H1 (cell line): ENCODE results near the gene AKAP7. TPM values are rescaled to one million over a fixed set of nuclear protein-coding genes. Genes with fewer than 3 reads are reported as not detected.

Source experiments
- CTCF ChIA-PET: fragments of 300-600 bp; sonication (Branson Sonifier 250); formaldehyde crosslinking; loops from one replicate; lab custom pipeline; 2021; ENCODE audit not compliant: partially characterized antibody; lab: Charles Lee
- POLR2A ChIA-PET: fragments of 300-600 bp; sonication (Branson Sonifier 250); formaldehyde crosslinking; loops from one replicate; lab custom pipeline; 2021; ENCODE audit warnings: inconsistent platforms; ENCODE audit not compliant: partially characterized antibody; lab: Charles Lee
- DNase-seq, 2 experiments: peaks; one replicate each; pipeline versions ENCODE4 v3.0.0 to v3.0.0-alpha.2; 2010 to 2022; ENCODE audit warnings: low spot score in 2 of 2, low read depth in 1 of 2, mixed read lengths in 1 of 2
- FAIRE-seq: peaks from 2 replicates; lab custom pipeline; 2011; peaks lifted over from hg19 to GRCh38; lab: Jason Lieb, UNC
- H2AFZ ChIP-seq: 2 replicates; pipeline ENCODE4 v1.8.1; 2012; ENCODE audit warnings: low read length, inconsistent platforms
- H2AK5ac ChIP-seq: 2 replicates; pipeline ENCODE4 v1.6.1; 2013; ENCODE audit warnings: low read depth, low read length
- H2BK120ac ChIP-seq: replicated peaks from 2 replicates; pipeline ENCODE3; 2013; ENCODE audit warnings: low read depth, low read length, inconsistent platforms
- H2BK12ac ChIP-seq: 2 replicates; pipeline ENCODE4 v1.6.1; 2013; ENCODE audit warnings: low read depth, low read length
- H2BK15ac ChIP-seq: 2 replicates; pipeline ENCODE4 v1.6.1; 2013; ENCODE audit warnings: low read length
- H2BK20ac ChIP-seq: 2 replicates; pipeline ENCODE4 v1.6.1; 2013; ENCODE audit warnings: low read length
- H2BK5ac ChIP-seq: 2 replicates; pipeline ENCODE4 v1.6.1; 2013; ENCODE audit warnings: low read depth, low read length
- H3K14ac ChIP-seq: 2 replicates; pipeline ENCODE4 v1.6.1; 2013; ENCODE audit warnings: inconsistent platforms; ENCODE audit not compliant: insufficient read length
- H3K18ac ChIP-seq: 2 replicates; pipeline ENCODE4 v1.6.1; 2013; ENCODE audit warnings: low read length; ENCODE audit errors: extremely low read depth
- H3K23ac ChIP-seq: 2 replicates; pipeline ENCODE4 v1.6.1; 2013; ENCODE audit warnings: inconsistent platforms; ENCODE audit not compliant: insufficient read length
- H3K23me2 ChIP-seq: 2 replicates; pipeline ENCODE4 v1.6.1; 2013; ENCODE audit warnings: low read depth, low read length
- H3K27ac ChIP-seq: 2 replicates; pipeline ENCODE4 v1.6.1; 2011; ENCODE audit warnings: low read depth, low read length, inconsistent platforms
- H3K27me3 ChIP-seq, 4 experiments: replicated peaks in 1 of 4; 1 replicate in 1 of 4; 2 replicates in 3 of 4; pipeline versions ENCODE4 v1.6.1 to v1.8.1; 2011 to 2013; ENCODE audit warnings: low read length in 3 of 4, mild to moderate bottlenecking in 3 of 4, inconsistent platforms in 2 of 4, mixed read lengths in 2 of 4, moderate library complexity in 1 of 4; ENCODE audit not compliant: control insufficient read depth in 3 of 4, insufficient read depth in 3 of 4; ENCODE audit errors: extremely low read depth in 1 of 4
- H3K36me3 ChIP-seq, 4 experiments: 2 replicates each; pipeline versions ENCODE4 v1.6.1 to v1.8.1; 2011 to 2013; ENCODE audit warnings: mild to moderate bottlenecking in 4 of 4, low read length in 3 of 4, moderate library complexity in 2 of 4, control low read depth in 1 of 4, inconsistent platforms in 1 of 4; ENCODE audit not compliant: insufficient read depth in 4 of 4, control insufficient read depth in 2 of 4
- H3K4ac ChIP-seq: replicated peaks from 2 replicates; pipeline ENCODE3; 2013; ENCODE audit warnings: low read length, low read depth, mixed read lengths, inconsistent platforms; ENCODE audit not compliant: insufficient read length
- H3K4me1 ChIP-seq, 4 experiments: replicated peaks in 1 of 4; 1 replicate in 1 of 4; 2 replicates in 3 of 4; pipeline versions ENCODE4 v1.6.1 to v1.8.1; 2011 to 2013; ENCODE audit warnings: low read length in 3 of 4, inconsistent platforms in 2 of 4, mixed read lengths in 1 of 4; ENCODE audit not compliant: insufficient read depth in 4 of 4, control insufficient read depth in 3 of 4
- H3K4me2 ChIP-seq, 2 experiments: 2 replicates each; pipeline versions ENCODE4 v1.6.1 to v1.8.1; 2011 to 2013; ENCODE audit warnings: low read depth in 2 of 2, low read length in 2 of 2, control low read depth in 1 of 2, inconsistent platforms in 1 of 2, mild to moderate bottlenecking in 1 of 2; ENCODE audit not compliant: insufficient read depth in 1 of 2
- H3K4me3 ChIP-seq, 4 experiments: fragments of 200-600, 300-600 bp in 1 of 4; sonication (generic), shearing (Covaris generic), sonication (Bioruptor Twin) in 1 of 4; 2 replicates each; pipeline versions ENCODE4 v1.5.1 to v1.8.1; 2011 to 2016; ENCODE audit warnings: low read length in 4 of 4, low read depth in 3 of 4, control low read depth in 2 of 4, inconsistent platforms in 2 of 4, mild to moderate bottlenecking in 2 of 4, mixed read lengths in 1 of 4, moderate library complexity in 1 of 4; ENCODE audit not compliant: insufficient read depth in 2 of 4; ENCODE audit errors: extremely low read depth in 1 of 4
- H3K56ac ChIP-seq: replicated peaks from 2 replicates; pipeline ENCODE3; 2013; ENCODE audit warnings: low read depth, mild to moderate bottlenecking, mixed read lengths, low read length, inconsistent platforms; ENCODE audit not compliant: insufficient read length
- H3K79me1 ChIP-seq: 2 replicates; pipeline ENCODE4 v1.6.1; 2013; ENCODE audit warnings: low read depth, low read length, control low read depth
- H3K79me2 ChIP-seq, 2 experiments: 2 replicates each; pipeline versions ENCODE4 v1.6.1 to v1.8.1; 2012 to 2013; ENCODE audit warnings: low read length in 2 of 2, mild to moderate bottlenecking in 2 of 2, inconsistent platforms in 1 of 2; ENCODE audit not compliant: insufficient read depth in 2 of 2, control insufficient read depth in 1 of 2
- H3K9ac ChIP-seq, 4 experiments: replicated peaks in 1 of 4; 1 replicate in 1 of 4; 2 replicates in 3 of 4; pipeline versions ENCODE4 v1.6.1 to v1.8.1; 2011 to 2013; ENCODE audit warnings: low read depth in 3 of 4, low read length in 3 of 4, control low read depth in 2 of 4, mild to moderate bottlenecking in 2 of 4, moderate library complexity in 2 of 4, inconsistent platforms in 1 of 4; ENCODE audit errors: extremely low read depth in 1 of 4
- H3K9me3 ChIP-seq, 2 experiments: 2 replicates each; pipeline versions ENCODE4 v1.6.1 to v1.8.1; 2012 to 2013; ENCODE audit warnings: mild to moderate bottlenecking in 2 of 2, moderate library complexity in 2 of 2, control low read depth in 1 of 2, inconsistent platforms in 1 of 2, low read depth in 1 of 2, low read length in 1 of 2, mixed read lengths in 1 of 2; ENCODE audit not compliant: insufficient read depth in 2 of 2
- H4K20me1 ChIP-seq, 2 experiments: replicated peaks in 1 of 2; 2 replicates each; pipeline versions ENCODE3 to v1.8.1; 2011 to 2013; ENCODE audit warnings: inconsistent platforms in 2 of 2, low read length in 2 of 2, mild to moderate bottlenecking in 1 of 2; ENCODE audit not compliant: insufficient read depth in 2 of 2, control insufficient read depth in 1 of 2
- H4K5ac ChIP-seq: 2 replicates; pipeline ENCODE4 v1.6.1; 2013; ENCODE audit warnings: low read length, low read depth, mixed read lengths, inconsistent platforms; ENCODE audit not compliant: insufficient read length
- H4K8ac ChIP-seq: 2 replicates; pipeline ENCODE4 v1.8.0; 2013; ENCODE audit warnings: mild to moderate bottlenecking, moderate library complexity, low read length, inconsistent platforms; ENCODE audit not compliant: insufficient read depth; ENCODE audit errors: extremely low read depth
- H4K91ac ChIP-seq: replicated peaks from 2 replicates; pipeline ENCODE3; 2013; ENCODE audit warnings: low read length, mixed read lengths, inconsistent platforms; ENCODE audit not compliant: insufficient read length
- EP300 ChIP-seq, 2 experiments: IDR thresholded peaks; 1 replicate in 1 of 2; 2 replicates in 1 of 2; pipeline ENCODE4 v1.6.1; 2011 to 2012; ENCODE audit warnings: low read depth in 2 of 2, low read length in 2 of 2, mild to moderate bottlenecking in 2 of 2, borderline replicate concordance in 1 of 2, inconsistent platforms in 1 of 2, moderate library complexity in 1 of 2
- KDM5A ChIP-seq: fragments of 200-600 bp; IDR thresholded peaks from 2 replicates; pipeline ENCODE4 v1.7.1; 2012; ENCODE audit warnings: mild to moderate bottlenecking, low read length, inconsistent platforms, mixed read lengths
- POLR2A ChIP-seq, 2 experiments: IDR thresholded peaks; 1 replicate in 1 of 2; 2 replicates in 1 of 2; pipeline ENCODE4 v1.6.1; 2011; ENCODE audit warnings: low read depth in 2 of 2, low read length in 2 of 2, mild to moderate bottlenecking in 2 of 2; ENCODE audit errors: control extremely low read depth in 1 of 2
- RFX5 ChIP-seq: IDR thresholded peaks from 2 replicates; pipeline ENCODE4 v1.6.1; 2011; ENCODE audit warnings: low read depth, low read length, improper control_type of control experiment, borderline replicate concordance
- SP1 ChIP-seq: IDR thresholded peaks from 2 replicates; pipeline ENCODE4 v1.6.1; 2011; ENCODE audit warnings: low read depth, low read length
- YY1 ChIP-seq: IDR thresholded peaks from 2 replicates; pipeline ENCODE4 v1.6.1; 2011; ENCODE audit warnings: low read depth, mild to moderate bottlenecking, low read length
- WGBS, 2 experiments: shearing (Covaris generic) in 1 of 2; methylation state at CpG; one replicate each; pipeline versions ENCODE4 v1.1.6 to v1.1.7; 2013 to 2015; ENCODE audit warnings: low lambda C conversion rate in 2 of 2, mixed read lengths in 2 of 2, inconsistent platforms in 1 of 2, low coverage in 1 of 2, missing lambda C conversion rate in 1 of 2; ENCODE audit not compliant: insufficient replicate concordance in 2 of 2, insufficient coverage in 1 of 2, insufficient read length in 1 of 2; ENCODE audit errors: extremely low coverage in 1 of 2, missing lambda C conversion rate in 1 of 2; 5-methylcytosine and 5-hydroxymethylcytosine counted together
- polyA plus RNA-seq, 7 experiments: library from polyadenylated mRNA; depleted of rRNA in 3 of 7; stranded (reverse) in 5 of 7; unstranded in 2 of 7; fragments of >200 nt in 5 of 7; fragments of 200-250 nt in 2 of 7; gene quantifications; 1 replicate in 5 of 7; 2 replicates in 1 of 7; 4 replicates in 1 of 7; pipeline versions ENCODE4 v1.2.1 to v1.2.3, GENCODE V29; 2011 to 2013; ENCODE audit warnings: missing spikeins in 2 of 7, mixed read lengths in 2 of 7
- total RNA-seq: library from RNA; stranded (reverse); fragmentation: NEBNext Ultra II Directional; extraction: Animal tissue kit (Norgen Biotek cat#: 25700); gene quantifications from 2 replicates; pipeline ENCODE4 v1.2.1, GENCODE V29; 2021
- TF ChIP-seq, protein P1 (sequence below): IDR thresholded peaks from 2 replicates; pipeline ENCODE4 v1.6.1; 2011; ENCODE audit warnings: low read length, improper control_type of control experiment
- TF ChIP-seq, protein P2 (sequence below): IDR thresholded peaks from 2 replicates; pipeline ENCODE4 v1.6.1; 2011; ENCODE audit warnings: low read depth, mild to moderate bottlenecking, low read length; ENCODE audit not compliant: insufficient read depth

The AKAP7 gene
- total and polyA plus RNA-seq, 2 of the 8 experiments (the other 6 are each of a cell fraction or from before 2014, with no cell fraction given), result 4.7 to 16.9 TPM

DNA sequence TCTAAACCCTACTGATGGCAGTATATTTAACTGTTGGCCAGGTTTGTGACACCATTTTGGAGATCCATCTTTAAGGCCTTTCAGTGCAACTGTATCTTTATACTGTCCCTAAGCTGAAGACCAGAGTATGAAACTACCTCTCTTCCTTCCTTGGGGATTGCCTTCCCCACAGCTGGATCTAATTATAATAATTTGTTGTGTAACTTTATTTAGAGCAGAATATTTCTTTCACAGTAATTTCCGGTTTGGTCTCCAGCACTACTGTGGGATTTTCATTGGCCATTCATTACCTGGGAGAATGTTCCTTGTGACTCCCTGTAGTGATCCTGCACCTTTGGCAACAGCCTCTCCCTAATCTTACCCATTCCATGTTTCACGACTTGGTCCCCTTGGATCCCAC, 75.2 kb downstream of the AKAP7 start:
- no peaks in the 10 kb centered on the region for H4K20me1 ChIP-seq
- H3K23me2 ChIP-seq, result no peaks in the 10 kb centered on the region
- H4K91ac ChIP-seq, result no peak overlapping the region
- CTCF ChIA-PET, result no interaction called here
- H3K79me1 ChIP-seq, result no peaks in the 10 kb centered on the region
- no peak overlapping the region for H3K4me2 ChIP-seq
- POLR2A ChIA-PET, result no interaction called here
- no peaks in the 10 kb centered on the region for H3K27me3 ChIP-seq
- H3K18ac ChIP-seq, result no peak overlapping the region
- H3K4ac ChIP-seq, result no peak overlapping the region
- no peak overlapping the region for H2BK20ac ChIP-seq
- TF ChIP-seq SP1 (no peak), POLR2A (IDR thresholded peaks at IDR 0.05; ENCODE audit: control extremely low read depth in 1 of 2, low read depth in 2 of 2, low read length in 2 of 2) (no peak), EP300 (IDR thresholded peaks at IDR 0.05; ENCODE audit: borderline replicate concordance in 1 of 2, low read depth in 2 of 2, low read length in 2 of 2) (no peak), KDM5A (no peak), RFX5 (no peak), YY1 (no peak)
- TF ChIP-seq, protein P1, sequence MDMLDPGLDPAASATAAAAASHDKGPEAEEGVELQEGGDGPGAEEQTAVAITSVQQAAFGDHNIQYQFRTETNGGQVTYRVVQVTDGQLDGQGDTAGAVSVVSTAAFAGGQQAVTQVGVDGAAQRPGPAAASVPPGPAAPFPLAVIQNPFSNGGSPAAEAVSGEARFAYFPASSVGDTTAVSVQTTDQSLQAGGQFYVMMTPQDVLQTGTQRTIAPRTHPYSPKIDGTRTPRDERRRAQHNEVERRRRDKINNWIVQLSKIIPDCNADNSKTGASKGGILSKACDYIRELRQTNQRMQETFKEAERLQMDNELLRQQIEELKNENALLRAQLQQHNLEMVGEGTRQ, result no peak
- TF ChIP-seq, protein P2, sequence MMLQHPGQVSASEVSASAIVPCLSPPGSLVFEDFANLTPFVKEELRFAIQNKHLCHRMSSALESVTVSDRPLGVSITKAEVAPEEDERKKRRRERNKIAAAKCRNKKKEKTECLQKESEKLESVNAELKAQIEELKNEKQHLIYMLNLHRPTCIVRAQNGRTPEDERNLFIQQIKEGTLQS, result no peak
- TF ChIP-seq, all 59 proteins: peak for 0
- no peak overlapping the region for H3K27ac ChIP-seq
- H2BK5ac ChIP-seq, result no peak overlapping the region
- H3K36me3 ChIP-seq, result no peaks in the 10 kb centered on the region
- H3K14ac ChIP-seq, result no peak overlapping the region
- no peaks in the 10 kb centered on the region for H3K79me2 ChIP-seq
- FAIRE-seq, result no peak
- no peak overlapping the region for H3K9ac ChIP-seq
- no peak overlapping the region for H4K5ac ChIP-seq
- H4K8ac ChIP-seq, result no peak overlapping the region
- no peak overlapping the region for H2BK12ac ChIP-seq
- WGBS, 2 experiments, result 91% methylated on average over 2 of the region's 2 CpGs; no CpG with 5 or more reads in 1 of the 2 experiments
- no peak for DNase-seq
- no peak overlapping the region for H3K23ac ChIP-seq
- peaks cover 0 to 3% (median 0%) of the 10 kb centered on the region in 4 experiments; a peak in 2 of 7 replicates for H3K4me1 ChIP-seq
- no peak overlapping the region for H3K56ac ChIP-seq
- H2BK120ac ChIP-seq, result no peak overlapping the region
- no peaks in the 10 kb centered on the region for H3K9me3 ChIP-seq
- no peak overlapping the region for H2BK15ac ChIP-seq
- H2AK5ac ChIP-seq, result no peak overlapping the region
- H2AFZ ChIP-seq, result no peak overlapping the region
- no peak overlapping the region for H3K4me3 ChIP-seq
